ENCODE data around the gene RXRA. TPM values are rescaled to one million over a fixed set of nuclear protein-coding genes. Genes with fewer than 3 reads are reported as not detected.

The RXRA gene
- total and polyA plus RNA-seq, 9 donors, result 12.4 to 82.2 (median 70.6) TPM

GRCh38 chr9:134348404-134349155, 22.3 kb downstream of the RXRA start:
- H3K4me1 ChIP-seq (ENCODE audit: insufficient read depth), result peaks cover 57% of the 10 kb centered on the region
- intact Hi-C loops (cut with DNase I), result no loop called here
- no peak overlapping the region for H3K27ac ChIP-seq
- no peaks in the 10 kb centered on the region for H3K9me3 ChIP-seq
- H3K27me3 ChIP-seq, result no peaks in the 10 kb centered on the region
- 87 to 90% (median 88%) methylated on average over 29 to 30 of the region's 30 CpGs for WGBS, 3 donors
- no peaks in the 10 kb centered on the region for H3K36me3 ChIP-seq
- TF ChIP-seq, protein P1, sequence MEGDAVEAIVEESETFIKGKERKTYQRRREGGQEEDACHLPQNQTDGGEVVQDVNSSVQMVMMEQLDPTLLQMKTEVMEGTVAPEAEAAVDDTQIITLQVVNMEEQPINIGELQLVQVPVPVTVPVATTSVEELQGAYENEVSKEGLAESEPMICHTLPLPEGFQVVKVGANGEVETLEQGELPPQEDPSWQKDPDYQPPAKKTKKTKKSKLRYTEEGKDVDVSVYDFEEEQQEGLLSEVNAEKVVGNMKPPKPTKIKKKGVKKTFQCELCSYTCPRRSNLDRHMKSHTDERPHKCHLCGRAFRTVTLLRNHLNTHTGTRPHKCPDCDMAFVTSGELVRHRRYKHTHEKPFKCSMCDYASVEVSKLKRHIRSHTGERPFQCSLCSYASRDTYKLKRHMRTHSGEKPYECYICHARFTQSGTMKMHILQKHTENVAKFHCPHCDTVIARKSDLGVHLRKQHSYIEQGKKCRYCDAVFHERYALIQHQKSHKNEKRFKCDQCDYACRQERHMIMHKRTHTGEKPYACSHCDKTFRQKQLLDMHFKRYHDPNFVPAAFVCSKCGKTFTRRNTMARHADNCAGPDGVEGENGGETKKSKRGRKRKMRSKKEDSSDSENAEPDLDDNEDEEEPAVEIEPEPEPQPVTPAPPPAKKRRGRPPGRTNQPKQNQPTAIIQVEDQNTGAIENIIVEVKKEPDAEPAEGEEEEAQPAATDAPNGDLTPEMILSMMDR (IDR thresholded peaks at IDR 0.05), result no peak
- no peak for TF ChIP-seq EP300 (IDR thresholded peaks at IDR 0.05)
- TF ChIP-seq POLR2A (IDR thresholded peaks at IDR 0.05), result no peak
- no peak overlapping the region for H3K4me3 ChIP-seq
- no peak for DNase-seq

GRCh38 chr9:134349936-134350335, 23.7 kb downstream of the RXRA start:
- H3K27ac ChIP-seq, result no peak overlapping the region
- intact Hi-C loops (cut with DNase I), result no loop called here
- no peak overlapping the region for H3K4me3 ChIP-seq
- H3K27me3 ChIP-seq, result no peaks in the 10 kb centered on the region
- no peaks in the 10 kb centered on the region for H3K9me3 ChIP-seq
- no peaks in the 10 kb centered on the region for H3K36me3 ChIP-seq
- WGBS, 3 donors, result 75 to 83% (median 83%) methylated on average over 9 of the region's 9 CpGs
- H3K4me1 ChIP-seq (ENCODE audit: insufficient read depth), result peaks cover 48% of the 10 kb centered on the region
- TF ChIP-seq EP300 (IDR thresholded peaks at IDR 0.05), result no peak
- TF ChIP-seq, protein P1 (IDR thresholded peaks at IDR 0.05), result no peak
- TF ChIP-seq POLR2A (IDR thresholded peaks at IDR 0.05), result no peak
- no peak for DNase-seq

- H3K4me3 ChIP-seq, result no peak overlapping the region
- H3K4me1 ChIP-seq (ENCODE audit: insufficient read depth), result peaks cover 44% of the 10 kb centered on the region
- H3K9me3 ChIP-seq, result no peaks in the 10 kb centered on the region
- H3K36me3 ChIP-seq, result no peaks in the 10 kb centered on the region
- TF ChIP-seq EP300 (IDR thresholded peaks at IDR 0.05) (no peak), POLR2A (IDR thresholded peaks at IDR 0.05) (no peak)
- TF ChIP-seq, protein P1 (IDR thresholded peaks at IDR 0.05), result no peak
- intact Hi-C loops (cut with DNase I), result no loop called here
- WGBS, 3 donors, result 65 to 71% (median 67%) methylated on average over 20 of the region's 20 CpGs
- H3K27me3 ChIP-seq, result no peaks in the 10 kb centered on the region
- no peak for DNase-seq
- H3K27ac ChIP-seq, result no peak overlapping the region
These were observed 24.2 kb downstream of the RXRA start for GRCh38 chr9:134350416-134350994.

DNA sequence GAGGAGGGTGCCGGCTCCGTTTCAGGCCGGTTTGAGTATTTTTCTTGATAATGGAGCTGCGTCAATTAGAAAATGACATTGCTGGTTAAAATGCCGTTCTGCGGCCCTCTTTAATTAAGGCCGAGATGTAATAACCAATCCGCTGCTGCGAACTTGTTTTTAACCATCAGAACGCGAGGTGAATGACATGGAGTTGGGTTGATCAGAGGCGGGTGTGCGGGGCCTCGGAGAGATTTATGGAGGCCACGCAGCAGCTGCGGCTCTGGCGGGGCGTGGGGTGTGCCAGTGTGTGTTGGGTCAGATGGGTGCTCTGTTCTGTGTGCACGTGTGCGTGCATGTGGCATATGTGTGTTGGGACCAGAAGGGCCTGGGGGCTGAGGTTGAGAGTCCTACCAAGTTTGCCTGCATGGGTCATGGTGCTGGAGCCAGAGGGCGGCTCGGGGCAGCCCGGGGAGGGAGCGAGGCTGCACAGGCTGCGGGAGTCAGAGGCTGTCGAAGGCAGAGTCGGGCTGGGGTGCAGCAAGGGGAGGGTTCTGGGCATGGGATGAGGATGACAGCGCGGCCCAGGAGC, 25.4 kb downstream of the RXRA start:
- H3K27ac ChIP-seq, result no peak overlapping the region
- DNase-seq, result no peak

More for the DNA sequence above, 25.4 kb downstream of the RXRA start:
- intact Hi-C loops (cut with DNase I), result no loop called here
- H3K4me3 ChIP-seq, result no peak overlapping the region
- H3K27me3 ChIP-seq, result no peaks in the 10 kb centered on the region
- 82 to 86% (median 82%) methylated on average over 29 of the region's 29 CpGs for WGBS, 3 donors
- peaks cover 41% of the 10 kb centered on the region for H3K4me1 ChIP-seq (ENCODE audit: insufficient read depth)
- H3K9me3 ChIP-seq, result no peaks in the 10 kb centered on the region
- H3K36me3 ChIP-seq, result no peaks in the 10 kb centered on the region
- TF ChIP-seq POLR2A (IDR thresholded peaks at IDR 0.05), result no peak
- no peak for TF ChIP-seq EP300 (IDR thresholded peaks at IDR 0.05)
- TF ChIP-seq, protein P1 (IDR thresholded peaks at IDR 0.05), result no peak
